Measurements from ENCODE around the gene JPH2.

JPH2 gene

GRCh38 chr20:44185574-44185973 is 1.4 kb downstream of the JPH2 start:
- DNase-seq (ENCODE audit: low read depth in 1 of 2, low spot score in 1 of 2): no peak
- Histone ChIP-seq H3K4me3 (replicated peaks; ENCODE audit: insufficient read depth, low read length) (no peak overlapping the region), H3K27ac (replicated peaks) (no peak overlapping the region), H3K27me3 (ENCODE audit: insufficient read depth, poor library complexity, severe bottlenecking) (peaks cover 22% of the 10 kb centered on the region)
- TF ChIP-seq GABPA (IDR thresholded peaks at IDR 0.05; ENCODE audit: low read depth) (no peak), REST (IDR thresholded peaks at IDR 0.05; ENCODE audit: insufficient replicate concordance, low read depth) (no peak), SPI1 (IDR thresholded peaks at IDR 0.05; ENCODE audit: borderline replicate concordance, low read depth) (no peak), POLR2AphosphoS5 (IDR thresholded peaks at IDR 0.05; ENCODE audit: low read depth) (no peak), CTCF (IDR thresholded peaks at IDR 0.05; ENCODE audit: insufficient read depth, low read length) (no peak)

- no peak for TF ChIP-seq CTCF (IDR thresholded peaks at IDR 0.05; ENCODE audit: insufficient read depth, low read length)
- no peak for TF ChIP-seq GABPA (IDR thresholded peaks at IDR 0.05; ENCODE audit: low read depth)
- no peak for TF ChIP-seq SPI1 (IDR thresholded peaks at IDR 0.05; ENCODE audit: borderline replicate concordance, low read depth)
- TF ChIP-seq POLR2AphosphoS5 (IDR thresholded peaks at IDR 0.05; ENCODE audit: low read depth): no peak
- no peak for TF ChIP-seq REST (IDR thresholded peaks at IDR 0.05; ENCODE audit: insufficient replicate concordance, low read depth)
These were observed 3.7 kb downstream of the JPH2 start for GRCh38 chr20:44183282-44183681.

GRCh38 chr20:44182863-44183262 is 4.1 kb downstream of the JPH2 start:
- TF ChIP-seq SPI1 (IDR thresholded peaks at IDR 0.05; ENCODE audit: borderline replicate concordance, low read depth): no peak
- TF ChIP-seq GABPA (IDR thresholded peaks at IDR 0.05; ENCODE audit: low read depth): no peak
- no peak for TF ChIP-seq REST (IDR thresholded peaks at IDR 0.05; ENCODE audit: insufficient replicate concordance, low read depth)
- no peak for TF ChIP-seq CTCF (IDR thresholded peaks at IDR 0.05; ENCODE audit: insufficient read depth, low read length)
- no peak for TF ChIP-seq POLR2AphosphoS5 (IDR thresholded peaks at IDR 0.05; ENCODE audit: low read depth)
- no peak overlapping the region for H3K4me3 ChIP-seq (replicated peaks; ENCODE audit: insufficient read depth, low read length)

More at GRCh38 chr20:44183282-44183681, 3.7 kb downstream of the JPH2 start:
- H3K4me3 ChIP-seq (replicated peaks; ENCODE audit: insufficient read depth, low read length): no peak overlapping the region
- no peak overlapping the region for H3K27ac ChIP-seq (replicated peaks)
- DNase-seq (ENCODE audit: low read depth in 1 of 2, low spot score in 1 of 2): no peak
- H3K27me3 ChIP-seq (ENCODE audit: insufficient read depth, poor library complexity, severe bottlenecking): peaks cover 22% of the 10 kb centered on the region

More at GRCh38 chr20:44182863-44183262, 4.1 kb downstream of the JPH2 start:
- H3K27me3 ChIP-seq (ENCODE audit: insufficient read depth, poor library complexity, severe bottlenecking): peaks cover 22% of the 10 kb centered on the region
- no peak for DNase-seq (ENCODE audit: low read depth in 1 of 2, low spot score in 1 of 2)
- H3K27ac ChIP-seq (replicated peaks): no peak overlapping the region

Data from HL-60 (cell line).